HepG2 (cell line): ENCODE results near the gene CD4. TPM values are rescaled to one million over a fixed set of nuclear protein-coding genes. Genes with fewer than 3 reads are reported as not detected.
A peak's percentile ranks its signal among the peaks of the same experiment; 100 is the strongest.

ENCODE experiments used
- ARHGAP35 ChIP-seq: sonication (generic); formaldehyde crosslinking; IDR thresholded peaks from 2 replicates; pipeline ENCODE4 v1.9.0; 2022; ENCODE audit warnings: mild to moderate bottlenecking, inconsistent platforms, moderate library complexity, missing genetic modification reagents, borderline replicate concordance
- EHMT2 ChIP-seq: fragments of 200-600 bp; sonication (generic); IDR thresholded peaks from 2 replicates; pipeline ENCODE4 v1.7.0; 2017; ENCODE audit warnings: antibody characterized with exemption, low read depth, low read length, borderline replicate concordance
- HOXA9 ChIP-seq: sonication (generic); formaldehyde crosslinking; IDR thresholded peaks from 2 replicates; pipeline ENCODE4 v1.8.1; 2022; ENCODE audit warnings: missing genetic modification reagents, mild to moderate bottlenecking, moderate library complexity, borderline replicate concordance
- KDM3A ChIP-seq: IDR thresholded peaks from 2 replicates; pipeline ENCODE4 v1.6.1; 2018; ENCODE audit warnings: low read depth, missing compliant biosample characterization
- MZF1 ChIP-seq: sonication (generic); formaldehyde crosslinking; IDR thresholded peaks from 2 replicates; pipeline ENCODE4 v1.8.1; 2023; ENCODE audit warnings: mild to moderate bottlenecking, missing genetic modification reagents, borderline replicate concordance
- PRPF4 ChIP-seq: fragments of 200-400 bp; formaldehyde crosslinking; IDR thresholded peaks from 2 replicates; pipeline ENCODE4 v1.6.1; 2016; ENCODE audit warnings: low read length, low read depth; ENCODE audit not compliant: poor library complexity, severe bottlenecking
- RARA ChIP-seq: IDR thresholded peaks from 2 replicates; pipeline ENCODE4 v1.6.1; 2016; ENCODE audit warnings: missing genetic modification reagents, missing compliant biosample characterization
- RXRA ChIP-seq: sonication (generic); formaldehyde crosslinking; IDR thresholded peaks from 2 replicates; pipeline ENCODE4 v1.5.1; 2020; ENCODE audit warnings: missing genetic modification reagents
- SMC3 ChIP-seq: IDR thresholded peaks from 2 replicates; pipeline ENCODE4 v1.6.1; 2011; ENCODE audit warnings: low read length, improper control_type of control experiment
- SP1 ChIP-seq, 2 experiments: fragments of 450-650 bp in 1 of 2; sonication (generic) in 1 of 2; formaldehyde crosslinking in 1 of 2; IDR thresholded peaks; 2 replicates each; pipeline versions ENCODE4 v1.4.0 to v1.6.1; 2016 to 2020; ENCODE audit warnings: missing genetic modification reagents in 1 of 2
- TCF7 ChIP-seq: sonication (generic); IDR thresholded peaks from 2 replicates; pipeline ENCODE4 v1.6.1; 2016; ENCODE audit warnings: antibody characterized with exemption, low read depth
- TP53 ChIP-seq: sonication (generic); formaldehyde crosslinking; conservative IDR thresholded peaks from 2 replicates; pipeline ENCODE4 v1.4.0; 2020; ENCODE audit warnings: missing genetic modification reagents
- TRIM22 ChIP-seq: fragments of 450-650 bp; IDR thresholded peaks from 2 replicates; pipeline ENCODE4 v1.6.1; 2017
- ZBTB42 ChIP-seq: sonication (generic); formaldehyde crosslinking; IDR thresholded peaks from 2 replicates; pipeline ENCODE4 v1.5.0; 2020; ENCODE audit warnings: mild to moderate bottlenecking, missing genetic modification reagents
- ZNF256 ChIP-seq: sonication (generic); formaldehyde crosslinking; conservative IDR thresholded peaks from 2 replicates; pipeline ENCODE4 v1.4.0; 2020; ENCODE audit warnings: missing genetic modification reagents
- ZNF263 ChIP-seq: sonication (generic); formaldehyde crosslinking; IDR thresholded peaks from 2 replicates; pipeline ENCODE4 v1.4.0; 2020; ENCODE audit warnings: missing genetic modification reagents
- polyA plus RNA-seq, 8 experiments: library from polyadenylated mRNA; depleted of rRNA in 3 of 8; stranded (reverse) in 7 of 8; unstranded in 1 of 8; fragments of >200 nt; fragmentation: Illumina TruSeq in 4 of 8; extraction: Trizol in 4 of 8; gene quantifications; 2 replicates each; pipeline versions ENCODE4 v1.2.1 to v1.2.3, GENCODE V29; 2011 to 2016; ENCODE audit warnings: low read depth in 4 of 8, missing spikeins in 1 of 8, mixed read lengths in 1 of 8; ENCODE audit not compliant: insufficient read depth in 1 of 8
- total RNA-seq, 5 experiments: library from RNA; depleted of rRNA; stranded (reverse); fragments of >200 nt; fragmentation: Illumina TruSeq; extraction: Trizol; gene quantifications; 2 replicates each; pipeline ENCODE4 v1.2.3, GENCODE V29; 2016; ENCODE audit warnings: low read depth in 1 of 5
- TF ChIP-seq, protein P1 (sequence below): sonication (generic); formaldehyde crosslinking; conservative IDR thresholded peaks from 2 replicates; pipeline ENCODE4 v1.4.0; 2020; ENCODE audit warnings: missing genetic modification reagents
- TF ChIP-seq, protein P2 (sequence below), 2 experiments: sonication (generic) in 1 of 2; formaldehyde crosslinking in 1 of 2; IDR thresholded peaks; 2 replicates each; pipeline versions ENCODE4 v1.5.1 to v1.6.1; 2011 to 2020; ENCODE audit warnings: borderline replicate concordance in 1 of 2, low read depth in 1 of 2, low read length in 1 of 2, mild to moderate bottlenecking in 1 of 2, missing genetic modification reagents in 1 of 2, moderate library complexity in 1 of 2
- TF ChIP-seq, protein P3 (sequence below): sonication (generic); formaldehyde crosslinking; IDR thresholded peaks from 2 replicates; pipeline ENCODE4 v1.4.0; 2020; ENCODE audit warnings: missing genetic modification reagents, low read depth, mild to moderate bottlenecking, borderline replicate concordance
- TF ChIP-seq, protein P4 (sequence below): sonication (generic); formaldehyde crosslinking; IDR thresholded peaks from 2 replicates; pipeline ENCODE4 v1.4.0; 2020; ENCODE audit warnings: mild to moderate bottlenecking, missing genetic modification reagents

CD4 gene
- total and polyA plus RNA-seq, 2 of the 13 experiments (the other 11 are each of a cell fraction or from before 2014, with no cell fraction given): 0.07 to 0.95 TPM

DNA sequence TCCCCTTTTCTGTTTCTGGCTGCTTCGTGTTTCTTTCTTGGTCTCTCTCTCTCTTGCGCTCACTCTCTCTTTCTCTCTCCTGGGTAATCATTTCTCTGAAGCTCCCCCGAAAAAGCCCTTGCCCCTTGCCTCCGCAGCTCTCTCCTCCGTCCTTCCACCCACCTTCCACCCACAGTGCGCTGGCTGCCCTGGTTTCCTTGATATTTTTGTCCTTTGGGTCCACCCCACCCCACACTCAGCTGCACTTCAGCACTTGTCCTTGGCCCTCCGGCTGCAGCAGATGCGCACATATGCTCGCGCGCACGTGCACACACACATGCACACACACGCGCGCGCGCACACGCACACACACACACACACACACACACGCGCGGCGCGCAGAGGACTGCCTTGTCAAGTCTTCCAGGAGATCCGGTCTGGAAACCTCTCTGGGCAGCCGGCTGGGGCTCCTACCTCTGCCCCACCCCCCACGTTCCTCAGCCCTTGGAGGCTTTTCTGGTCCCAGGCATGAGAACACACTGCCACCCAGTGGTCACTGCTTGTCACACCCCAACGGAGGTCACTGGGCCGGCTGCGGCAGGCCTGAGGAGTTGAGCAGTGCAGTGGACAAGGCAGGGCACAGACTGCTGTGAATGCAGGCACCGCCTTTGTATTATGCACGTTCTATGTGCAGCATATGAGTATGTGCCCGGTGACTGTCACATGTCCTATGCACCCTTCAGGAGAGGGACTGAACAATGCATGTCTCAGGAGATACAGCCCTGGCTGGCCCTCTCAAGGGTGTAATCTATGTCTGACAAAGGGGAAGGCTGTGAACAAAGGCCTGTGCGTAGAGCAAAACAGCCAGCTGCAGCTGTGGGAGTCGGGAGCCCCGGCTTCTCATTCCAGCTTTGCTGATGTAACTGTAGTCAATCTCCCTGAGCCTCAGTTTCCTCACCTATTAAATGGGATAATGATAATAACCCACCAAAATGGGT is 10.5 kb upstream of the CD4 start (continued):
- TF ChIP-seq TRIM22: no peak
- TF ChIP-seq, protein P1, sequence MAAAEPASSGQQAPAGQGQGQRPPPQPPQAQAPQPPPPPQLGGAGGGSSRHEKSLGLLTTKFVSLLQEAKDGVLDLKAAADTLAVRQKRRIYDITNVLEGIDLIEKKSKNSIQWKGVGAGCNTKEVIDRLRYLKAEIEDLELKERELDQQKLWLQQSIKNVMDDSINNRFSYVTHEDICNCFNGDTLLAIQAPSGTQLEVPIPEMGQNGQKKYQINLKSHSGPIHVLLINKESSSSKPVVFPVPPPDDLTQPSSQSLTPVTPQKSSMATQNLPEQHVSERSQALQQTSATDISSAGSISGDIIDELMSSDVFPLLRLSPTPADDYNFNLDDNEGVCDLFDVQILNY (CRISPR knock-in tag): no peak
- no peak for TF ChIP-seq TP53
- 0 out of 2 replicates have a peak, but pooled peaks have one; percentile 55 for TF ChIP-seq ZNF256 (CRISPR knock-in tag)
- TF ChIP-seq SMC3: peak; percentile 87
- peak; percentile 72; the same call in 1 of the 2 replicates for TF ChIP-seq ZBTB42 (CRISPR knock-in tag)
- peak; percentile 97 for TF ChIP-seq KDM3A
- no peak for TF ChIP-seq MZF1 (CRISPR knock-in tag)
- TF ChIP-seq, protein P2, sequence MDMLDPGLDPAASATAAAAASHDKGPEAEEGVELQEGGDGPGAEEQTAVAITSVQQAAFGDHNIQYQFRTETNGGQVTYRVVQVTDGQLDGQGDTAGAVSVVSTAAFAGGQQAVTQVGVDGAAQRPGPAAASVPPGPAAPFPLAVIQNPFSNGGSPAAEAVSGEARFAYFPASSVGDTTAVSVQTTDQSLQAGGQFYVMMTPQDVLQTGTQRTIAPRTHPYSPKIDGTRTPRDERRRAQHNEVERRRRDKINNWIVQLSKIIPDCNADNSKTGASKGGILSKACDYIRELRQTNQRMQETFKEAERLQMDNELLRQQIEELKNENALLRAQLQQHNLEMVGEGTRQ (IDR thresholded peaks at IDR 0.05; ENCODE audit: low read depth, low read length): no peak
- TF ChIP-seq, protein P2 (CRISPR knock-in tag; IDR thresholded peaks at IDR 0.05; ENCODE audit: borderline replicate concordance): 0 out of 2 replicates have a peak, but pooled peaks have one; percentile 5
- TF ChIP-seq, protein P3, sequence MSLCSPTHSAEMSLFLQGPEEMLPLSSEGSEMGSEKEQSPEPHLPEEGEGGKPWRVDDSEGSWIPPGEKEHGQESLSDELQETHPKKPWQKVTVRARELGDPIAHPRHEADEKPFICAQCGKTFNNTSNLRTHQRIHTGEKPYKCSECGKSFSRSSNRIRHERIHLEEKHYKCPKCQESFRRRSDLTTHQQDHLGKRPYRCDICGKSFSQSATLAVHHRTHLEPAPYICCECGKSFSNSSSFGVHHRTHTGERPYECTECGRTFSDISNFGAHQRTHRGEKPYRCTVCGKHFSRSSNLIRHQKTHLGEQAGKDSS (CRISPR knock-in tag): no peak; the same call in 1 of the 2 replicates
- peak; percentile 55 for TF ChIP-seq PRPF4
- TF ChIP-seq ARHGAP35 (CRISPR knock-in tag): peak; percentile 44; the same call in 1 of the 2 replicates
- no peak for TF ChIP-seq SP1 (IDR thresholded peaks at IDR 0.05)
- no peak; the same call in 1 of the 2 replicates for TF ChIP-seq SP1 (CRISPR knock-in tag; IDR thresholded peaks at IDR 0.05)
- no peak for TF ChIP-seq EHMT2
- peak; percentile 64 for TF ChIP-seq RXRA (CRISPR knock-in tag)
- no peak for TF ChIP-seq TCF7
- TF ChIP-seq, protein P4, sequence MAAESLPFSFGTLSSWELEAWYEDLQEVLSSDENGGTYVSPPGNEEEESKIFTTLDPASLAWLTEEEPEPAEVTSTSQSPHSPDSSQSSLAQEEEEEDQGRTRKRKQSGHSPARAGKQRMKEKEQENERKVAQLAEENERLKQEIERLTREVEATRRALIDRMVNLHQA (CRISPR knock-in tag): no peak
- TF ChIP-seq RARA (CRISPR knock-in tag): peak; percentile 65
- no peak for TF ChIP-seq HOXA9 (CRISPR knock-in tag)
- peak; percentile 48; the same call in 1 of the 2 replicates for TF ChIP-seq ZNF263
